Kidney (tissue), 14 donors: ENCODE measurements around the gene C6orf89. TPM values are rescaled to one million over a fixed set of nuclear protein-coding genes. Genes with fewer than 3 reads are reported as not detected.
A peak's percentile ranks its signal among the peaks of the same experiment; 100 is the strongest.

Experiments
- DNase-seq, 5 donors: peaks; one replicate each; pipeline ENCODE4 v3.0.0-alpha.2; 2013 to 2020
- FAIRE-seq: peaks from 2 replicates; lab custom pipeline; 2012; peaks lifted over from hg19 to GRCh38; lab: Jason Lieb, UNC
- H3K27ac ChIP-seq, 2 donors: one replicate each; pipeline ENCODE4 v1.7.0; 2013; ENCODE audit warnings: low read depth in 2 of 2, low read length in 2 of 2, inconsistent platforms in 1 of 2
- H3K27me3 ChIP-seq: one replicate; pipeline ENCODE4 v1.7.1; 2013; ENCODE audit warnings: low read length, inconsistent platforms; ENCODE audit not compliant: control insufficient read depth, insufficient read depth
- H3K36me3 ChIP-seq, 3 donors: one replicate each; pipeline versions ENCODE4 v1.7.0 to v1.7.1; 2013; ENCODE audit warnings: low read length in 3 of 3, control low read depth in 1 of 3, inconsistent platforms in 1 of 3; ENCODE audit not compliant: insufficient read depth in 3 of 3, control insufficient read depth in 2 of 3
- H3K4me1 ChIP-seq, 3 donors: one replicate each; pipeline versions ENCODE4 v1.7.0 to v1.7.1; 2013; ENCODE audit warnings: low read length in 3 of 3, inconsistent platforms in 1 of 3, low read depth in 1 of 3; ENCODE audit not compliant: control insufficient read depth in 2 of 3, insufficient read depth in 2 of 3
- H3K4me3 ChIP-seq, 3 donors: one replicate each; pipeline versions ENCODE4 v1.7.0 to v1.8.1; 2013; ENCODE audit warnings: low read length in 3 of 3, control low read depth in 1 of 3, inconsistent platforms in 1 of 3
- H3K9ac ChIP-seq, 3 donors: one replicate each; pipeline versions ENCODE4 v1.7.0 to v1.7.1; 2013; ENCODE audit warnings: low read length in 3 of 3, control low read depth in 1 of 3, inconsistent platforms in 1 of 3
- H3K9me3 ChIP-seq, 3 donors: one replicate each; pipeline versions ENCODE4 v1.7.0 to v1.7.1; 2013; ENCODE audit warnings: low read length in 3 of 3, control low read depth in 1 of 3, inconsistent platforms in 1 of 3; ENCODE audit not compliant: control insufficient read depth in 2 of 3, insufficient read depth in 1 of 3
- intact Hi-C: fragments of 100-400 bp; cut with DNase I; formaldehyde crosslinking; loops from one replicate; pipeline ENCODE4 v1.11.1; 2022
- polyA plus RNA-seq: library from polyadenylated mRNA; stranded (reverse); fragments of 350-450 nt; fragmentation: Illumina TruSeq; extraction: RNeasy Lipid Tissue Mini Kit (QIAGEN cat#74804); gene quantifications from one replicate; pipeline ENCODE4 v1.2.3, GENCODE V29; 2014; ENCODE audit warnings: low read depth, low replicate concordance; ENCODE audit not compliant: insufficient read depth
- total RNA-seq: library from RNA; stranded (reverse); fragmentation: NEBNext Ultra II Directional; extraction: Animal tissue kit (Norgen Biotek cat#: 25700); gene quantifications from one replicate; pipeline ENCODE4 v1.2.1, GENCODE V29; 2021
- TF ChIP-seq, protein P1 (sequence below): IDR thresholded peaks from 3 replicates; pipeline ENCODE4 v1.5.1; 2012; ENCODE audit warnings: mild to moderate bottlenecking, moderate library complexity, borderline replicate concordance; ENCODE audit not compliant: insufficient read depth; ENCODE audit errors: extremely low read depth
- donor health status: control.
- donor health status: control.
- donor health status: control.
- donor health status: control.
- donor health status: control.
- donor health status: DM: yes; HTN: yes; CAD: no.
- donor health status: Normal renal cell carcinoma (clear cell type).

The C6orf89 gene
- total and polyA plus RNA-seq, 2 donors from 2014 or later = 25.7 to 72.4 TPM

DNA sequence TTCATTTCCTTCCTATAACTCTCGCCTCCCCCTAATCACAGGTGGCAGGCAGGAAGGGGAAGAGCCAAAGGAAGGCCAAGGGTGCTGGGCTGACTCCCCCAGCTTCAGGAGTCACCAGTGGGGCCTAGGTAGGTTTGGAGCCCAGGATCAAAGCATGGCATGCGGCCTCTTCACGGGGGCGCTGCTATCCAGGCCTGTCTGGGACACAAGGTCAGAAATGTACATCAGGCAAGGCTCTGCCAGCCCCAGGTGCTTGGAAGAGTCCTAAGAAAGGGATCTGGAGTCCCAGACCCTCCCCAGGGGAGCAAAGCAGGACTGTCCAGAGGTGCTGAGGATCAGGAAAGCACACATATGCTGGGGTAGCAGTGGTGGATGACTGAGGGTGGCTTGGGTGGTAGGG, 79.2 kb downstream of the C6orf89 start:
- Histone ChIP-seq H3K4me1 (peaks cover 0 to 16% (median 11%) of the 10 kb centered on the region in 3 donors), H3K27me3 (no peaks in the 10 kb centered on the region), H3K36me3 (peaks cover 5 to 25% (median 21%) of the 10 kb centered on the region in 3 donors), H3K27ac (no peak overlapping the region), H3K9me3 (no peaks in the 10 kb centered on the region), H3K4me3 (no peak overlapping the region), H3K9ac (no peak overlapping the region)
- DNase-seq (peak in 1 of 5 donors; percentile 39), FAIRE-seq (no peak)
- intact Hi-C loops = no loop called here
- TF ChIP-seq, protein P1, sequence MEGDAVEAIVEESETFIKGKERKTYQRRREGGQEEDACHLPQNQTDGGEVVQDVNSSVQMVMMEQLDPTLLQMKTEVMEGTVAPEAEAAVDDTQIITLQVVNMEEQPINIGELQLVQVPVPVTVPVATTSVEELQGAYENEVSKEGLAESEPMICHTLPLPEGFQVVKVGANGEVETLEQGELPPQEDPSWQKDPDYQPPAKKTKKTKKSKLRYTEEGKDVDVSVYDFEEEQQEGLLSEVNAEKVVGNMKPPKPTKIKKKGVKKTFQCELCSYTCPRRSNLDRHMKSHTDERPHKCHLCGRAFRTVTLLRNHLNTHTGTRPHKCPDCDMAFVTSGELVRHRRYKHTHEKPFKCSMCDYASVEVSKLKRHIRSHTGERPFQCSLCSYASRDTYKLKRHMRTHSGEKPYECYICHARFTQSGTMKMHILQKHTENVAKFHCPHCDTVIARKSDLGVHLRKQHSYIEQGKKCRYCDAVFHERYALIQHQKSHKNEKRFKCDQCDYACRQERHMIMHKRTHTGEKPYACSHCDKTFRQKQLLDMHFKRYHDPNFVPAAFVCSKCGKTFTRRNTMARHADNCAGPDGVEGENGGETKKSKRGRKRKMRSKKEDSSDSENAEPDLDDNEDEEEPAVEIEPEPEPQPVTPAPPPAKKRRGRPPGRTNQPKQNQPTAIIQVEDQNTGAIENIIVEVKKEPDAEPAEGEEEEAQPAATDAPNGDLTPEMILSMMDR = no peak

DNA sequence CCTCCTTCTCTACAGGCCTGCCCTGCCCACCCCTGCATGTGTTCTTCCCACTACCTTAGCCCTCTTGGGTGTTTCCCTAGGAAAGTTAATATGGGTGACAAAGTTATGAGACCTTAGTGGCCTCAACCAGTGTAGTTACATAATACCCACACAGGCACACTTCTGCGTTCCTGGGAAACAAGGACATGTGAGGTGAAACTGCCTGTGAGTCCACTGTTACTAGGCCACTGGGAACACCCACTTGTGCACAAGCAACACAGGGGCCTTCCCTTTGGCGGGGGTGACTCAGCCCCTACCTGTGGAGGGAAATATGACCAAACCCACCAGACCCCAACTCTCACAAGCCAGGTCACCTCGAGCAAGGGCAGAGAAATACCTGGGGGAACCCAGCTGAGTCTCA, 81.5 kb downstream of the C6orf89 start:
- intact Hi-C loops = no loop called here
- H3K4me1 ChIP-seq = peaks cover 0 to 16% (median 14%) of the 10 kb centered on the region in 3 donors
- no peaks in the 10 kb centered on the region for H3K9me3 ChIP-seq
- peaks cover 5 to 49% (median 41%) of the 10 kb centered on the region in 3 donors for H3K36me3 ChIP-seq
- FAIRE-seq (no peak), DNase-seq (peak in 1 of 5 donors; percentile 45)
- H3K9ac ChIP-seq = peak overlapping the region in 1 of 3 donors; percentile 56
- TF ChIP-seq, protein P1 = no peak
- peak overlapping the region; percentile 1 to 79 for H3K27ac ChIP-seq
- H3K27me3 ChIP-seq = no peaks in the 10 kb centered on the region
- H3K4me3 ChIP-seq = no peak overlapping the region

DNA sequence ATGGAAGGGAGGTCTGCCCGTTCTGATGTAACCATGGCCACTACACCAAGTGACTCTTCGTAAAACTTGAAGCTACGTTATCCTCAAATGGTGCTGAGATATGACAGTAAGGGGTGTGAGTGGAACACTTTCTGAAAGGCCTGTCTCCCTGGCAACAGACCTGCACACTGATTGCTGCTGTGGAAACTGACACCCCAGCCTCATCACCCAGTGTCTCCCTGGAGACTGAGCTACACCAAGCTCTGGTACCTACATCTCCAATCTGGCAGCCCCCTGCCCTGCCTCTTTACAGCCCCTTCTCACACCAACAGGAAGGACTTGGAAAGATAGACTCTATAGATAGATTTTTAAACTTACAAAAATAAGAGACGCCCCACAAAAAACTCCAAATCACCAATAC, 82.0 kb downstream of the C6orf89 start:
- intact Hi-C loops = no loop called here
- FAIRE-seq (no peak), DNase-seq (no peak)
- H3K4me1 ChIP-seq = peaks cover 0 to 16% (median 14%) of the 10 kb centered on the region in 3 donors
- peak overlapping the region in 1 of 3 donors; percentile 56 for H3K9ac ChIP-seq
- no peak overlapping the region for H3K4me3 ChIP-seq
- no peaks in the 10 kb centered on the region for H3K9me3 ChIP-seq
- H3K36me3 ChIP-seq = peaks cover 7 to 53% (median 45%) of the 10 kb centered on the region in 3 donors
- H3K27me3 ChIP-seq = no peaks in the 10 kb centered on the region
- H3K27ac ChIP-seq = peak overlapping the region; percentile 1 to 79
- TF ChIP-seq, protein P1 = no peak
